ENCODE results near the gene NDUFAF2. TPM values are rescaled to one million over a fixed set of nuclear protein-coding genes. Genes with fewer than 3 reads are reported as not detected.

Gene NDUFAF2
- total RNA-seq, 3 donors from 2014 or later (not counting 1 experiment from before 2014, with no cell fraction given): 5.6 to 7.6 (median 7.0) TPM

DNA sequence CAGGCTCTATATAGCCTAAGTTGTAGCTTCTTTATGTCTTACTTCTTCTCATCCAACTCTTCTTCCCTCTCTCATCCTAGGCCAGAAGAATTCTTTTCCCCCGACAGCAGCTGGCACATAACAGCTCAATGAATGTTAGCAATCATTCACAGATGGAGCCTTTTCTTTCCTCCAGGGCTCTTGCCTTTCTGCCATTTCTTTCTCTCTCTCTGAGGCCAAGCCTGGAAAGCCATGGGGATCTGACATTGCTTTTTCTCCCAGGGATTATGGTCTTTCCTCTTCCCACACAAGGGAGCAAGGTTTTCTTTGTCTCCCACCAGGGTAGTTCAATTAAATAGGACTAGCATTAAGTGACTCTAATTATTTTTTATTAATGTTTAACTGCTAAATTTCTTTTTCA is 196.8 kb downstream of the NDUFAF2 start:
- H3K36me3 ChIP-seq (ENCODE audit: control insufficient read depth, insufficient read depth, low read length): no peaks in the 10 kb centered on the region
- 97% methylated on average over 1 of the region's 1 CpG for WGBS (ENCODE audit: insufficient coverage)
- DNase-seq: no peak
- H3K4me1 ChIP-seq (ENCODE audit: control insufficient read depth, insufficient read depth, low read length): no peaks in the 10 kb centered on the region
- H3K27me3 Mint-ChIP-seq (ENCODE audit: low read depth in 2 of 2): no peaks in the 10 kb centered on the region
- no peak overlapping the region for H3K27ac ChIP-seq (ENCODE audit: low read length)
- H3K36me3 Mint-ChIP-seq: no peaks in the 10 kb centered on the region
- no peak overlapping the region for H3K4me3 Mint-ChIP-seq
- no peaks in the 10 kb centered on the region for H3K4me1 Mint-ChIP-seq
- H3K9me3 ChIP-seq (ENCODE audit: control insufficient read depth, insufficient read depth, low read length): no peaks in the 10 kb centered on the region
- intact Hi-C loops (cut with micrococcal nuclease): no loop called here
- no peak for ATAC-seq
- no peak overlapping the region for H3K4me3 ChIP-seq (ENCODE audit: low read length)
- no peak overlapping the region for H3K27ac Mint-ChIP-seq
- no peaks in the 10 kb centered on the region for H3K9me3 Mint-ChIP-seq
- no peaks in the 10 kb centered on the region for H3K27me3 ChIP-seq (ENCODE audit: control insufficient read depth, insufficient read depth, low read length)
- TF ChIP-seq, protein P1, sequence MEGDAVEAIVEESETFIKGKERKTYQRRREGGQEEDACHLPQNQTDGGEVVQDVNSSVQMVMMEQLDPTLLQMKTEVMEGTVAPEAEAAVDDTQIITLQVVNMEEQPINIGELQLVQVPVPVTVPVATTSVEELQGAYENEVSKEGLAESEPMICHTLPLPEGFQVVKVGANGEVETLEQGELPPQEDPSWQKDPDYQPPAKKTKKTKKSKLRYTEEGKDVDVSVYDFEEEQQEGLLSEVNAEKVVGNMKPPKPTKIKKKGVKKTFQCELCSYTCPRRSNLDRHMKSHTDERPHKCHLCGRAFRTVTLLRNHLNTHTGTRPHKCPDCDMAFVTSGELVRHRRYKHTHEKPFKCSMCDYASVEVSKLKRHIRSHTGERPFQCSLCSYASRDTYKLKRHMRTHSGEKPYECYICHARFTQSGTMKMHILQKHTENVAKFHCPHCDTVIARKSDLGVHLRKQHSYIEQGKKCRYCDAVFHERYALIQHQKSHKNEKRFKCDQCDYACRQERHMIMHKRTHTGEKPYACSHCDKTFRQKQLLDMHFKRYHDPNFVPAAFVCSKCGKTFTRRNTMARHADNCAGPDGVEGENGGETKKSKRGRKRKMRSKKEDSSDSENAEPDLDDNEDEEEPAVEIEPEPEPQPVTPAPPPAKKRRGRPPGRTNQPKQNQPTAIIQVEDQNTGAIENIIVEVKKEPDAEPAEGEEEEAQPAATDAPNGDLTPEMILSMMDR (IDR thresholded peaks at IDR 0.05): no peak

GRCh38 chr5:61142391-61142790 is 197.4 kb downstream of the NDUFAF2 start:
- no peaks in the 10 kb centered on the region for H3K27me3 Mint-ChIP-seq (ENCODE audit: low read depth in 2 of 2)
- no peaks in the 10 kb centered on the region for H3K9me3 Mint-ChIP-seq
- Histone ChIP-seq H3K9me3 (ENCODE audit: control insufficient read depth, insufficient read depth, low read length) (no peaks in the 10 kb centered on the region), H3K4me3 (ENCODE audit: low read length) (no peak overlapping the region), H3K36me3 (ENCODE audit: control insufficient read depth, insufficient read depth, low read length) (no peaks in the 10 kb centered on the region), H3K27ac (ENCODE audit: low read length) (no peak overlapping the region), H3K4me1 (ENCODE audit: control insufficient read depth, insufficient read depth, low read length) (no peaks in the 10 kb centered on the region), H3K27me3 (ENCODE audit: control insufficient read depth, insufficient read depth, low read length) (no peaks in the 10 kb centered on the region)
- H3K36me3 Mint-ChIP-seq: no peaks in the 10 kb centered on the region
- H3K4me1 Mint-ChIP-seq: no peaks in the 10 kb centered on the region
- TF ChIP-seq, protein P1 (IDR thresholded peaks at IDR 0.05): no peak
- H3K4me3 Mint-ChIP-seq: no peak overlapping the region
- 100% methylated on average over 1 of the region's 1 CpG for WGBS (ENCODE audit: insufficient coverage)
- no peak overlapping the region for H3K27ac Mint-ChIP-seq
- DNase-seq: no peak
- intact Hi-C loops (cut with micrococcal nuclease): no loop called here
- ATAC-seq: no peak

GRCh38 chr5:61142811-61143210 is 197.8 kb downstream of the NDUFAF2 start:
- H3K4me1 Mint-ChIP-seq: no peaks in the 10 kb centered on the region
- intact Hi-C loops (cut with micrococcal nuclease): no loop called here
- Histone ChIP-seq H3K36me3 (ENCODE audit: control insufficient read depth, insufficient read depth, low read length) (no peaks in the 10 kb centered on the region), H3K27ac (ENCODE audit: low read length) (no peak overlapping the region), H3K4me1 (ENCODE audit: control insufficient read depth, insufficient read depth, low read length) (no peaks in the 10 kb centered on the region), H3K4me3 (ENCODE audit: low read length) (no peak overlapping the region), H3K9me3 (ENCODE audit: control insufficient read depth, insufficient read depth, low read length) (no peaks in the 10 kb centered on the region), H3K27me3 (ENCODE audit: control insufficient read depth, insufficient read depth, low read length) (no peaks in the 10 kb centered on the region)
- H3K4me3 Mint-ChIP-seq: no peak overlapping the region
- H3K9me3 Mint-ChIP-seq: no peaks in the 10 kb centered on the region
- ATAC-seq (no peak), DNase-seq (no peak)
- no peaks in the 10 kb centered on the region for H3K36me3 Mint-ChIP-seq
- no peak overlapping the region for H3K27ac Mint-ChIP-seq
- TF ChIP-seq, protein P1 (IDR thresholded peaks at IDR 0.05): no peak
- H3K27me3 Mint-ChIP-seq (ENCODE audit: low read depth in 2 of 2): no peaks in the 10 kb centered on the region
- 71% methylated on average over 1 of the region's 3 CpGs for WGBS (ENCODE audit: insufficient coverage)

GRCh38 chr5:61148515-61148914 is 203.5 kb downstream of the NDUFAF2 start:
- TF ChIP-seq, protein P1 (IDR thresholded peaks at IDR 0.05): no peak
- peaks cover 4% of the 10 kb centered on the region for H3K36me3 Mint-ChIP-seq
- no peaks in the 10 kb centered on the region for H3K27me3 ChIP-seq (ENCODE audit: control insufficient read depth, insufficient read depth, low read length)
- H3K36me3 ChIP-seq (ENCODE audit: control insufficient read depth, insufficient read depth, low read length): no peaks in the 10 kb centered on the region
- no peak overlapping the region for H3K27ac Mint-ChIP-seq
- H3K9me3 Mint-ChIP-seq: peaks cover 0 to 5% of the 10 kb centered on the region in 2 donors
- intact Hi-C loops (cut with micrococcal nuclease): no loop called here
- H3K27ac ChIP-seq (ENCODE audit: low read length): no peak overlapping the region
- no peaks in the 10 kb centered on the region for H3K4me1 ChIP-seq (ENCODE audit: control insufficient read depth, insufficient read depth, low read length)
- H3K4me1 Mint-ChIP-seq: peaks cover 0 to 3% of the 10 kb centered on the region in 2 donors
- no peak overlapping the region for H3K4me3 ChIP-seq (ENCODE audit: low read length)
- no peaks in the 10 kb centered on the region for H3K27me3 Mint-ChIP-seq (ENCODE audit: low read depth in 2 of 2)
- no peak for ATAC-seq
- no peak overlapping the region for H3K4me3 Mint-ChIP-seq
- no peaks in the 10 kb centered on the region for H3K9me3 ChIP-seq (ENCODE audit: control insufficient read depth, insufficient read depth, low read length)
- DNase-seq: no peak

Data from natural killer cell (primary cell).